GM23248 (cell line): ENCODE data around the gene KCNN3. TPM values are rescaled to one million over a fixed set of nuclear protein-coding genes. Genes with fewer than 3 reads are reported as not detected.

ENCODE experiments used
- DNase-seq: peaks from one replicate; pipeline ENCODE4 v3.0.0-alpha.2; 2015
- H2AFZ ChIP-seq: fragments of 200-600 bp; sonication (generic); 2 replicates; pipeline ENCODE4 v1.6.1; 2016; ENCODE audit warnings: antibody characterized with exemption
- H3F3A ChIP-seq: fragments of 200-600 bp; sonication (generic); 2 replicates; pipeline ENCODE4 v1.6.1; 2016; ENCODE audit warnings: mild to moderate bottlenecking, antibody characterized with exemption, mixed run types; ENCODE audit not compliant: insufficient read depth
- H3K27ac ChIP-seq: fragments of 200-600 bp; sonication (generic); 2 replicates; pipeline ENCODE4 v1.5.1; 2016; ENCODE audit warnings: mild to moderate bottlenecking
- H3K27me3 ChIP-seq: fragments of 200-600 bp; sonication (generic); replicated peaks from 2 replicates; pipeline ENCODE4 v1.6.1; 2016; ENCODE audit warnings: mild to moderate bottlenecking; ENCODE audit not compliant: insufficient read depth
- H3K36me3 ChIP-seq: fragments of 200-600 bp; sonication (generic); 2 replicates; pipeline ENCODE4 v1.6.1; 2016; ENCODE audit warnings: low read depth, mild to moderate bottlenecking
- H3K4me1 ChIP-seq: fragments of 200-600 bp; sonication (generic); 2 replicates; pipeline ENCODE4 v1.6.1; 2016; ENCODE audit warnings: mild to moderate bottlenecking; ENCODE audit not compliant: insufficient read depth
- H3K4me2 ChIP-seq: fragments of 200-600 bp; sonication (generic); one replicate; pipeline ENCODE4 v1.6.1; 2016; ENCODE audit warnings: mild to moderate bottlenecking; ENCODE audit not compliant: unreplicated experiment
- H3K4me3 ChIP-seq: fragments of 200-600 bp; sonication (generic); 2 replicates; pipeline ENCODE4 v1.5.1; 2016; ENCODE audit warnings: mild to moderate bottlenecking
- H3K79me2 ChIP-seq: fragments of 200-600 bp; sonication (generic); 2 replicates; pipeline ENCODE4 v1.6.1; 2016; ENCODE audit warnings: mild to moderate bottlenecking; ENCODE audit not compliant: insufficient read depth
- H3K9ac ChIP-seq: fragments of 200-600 bp; sonication (generic); 2 replicates; pipeline ENCODE4 v1.6.1; 2016; ENCODE audit warnings: mild to moderate bottlenecking
- H3K9me2 ChIP-seq: fragments of 200-600 bp; sonication (generic); 2 replicates; pipeline ENCODE4 v1.6.1; 2016; ENCODE audit warnings: mixed run types, mild to moderate bottlenecking, moderate library complexity; ENCODE audit not compliant: insufficient read depth
- H3K9me3 ChIP-seq: fragments of 200-600 bp; sonication (generic); one replicate; pipeline ENCODE4 v1.6.1; 2017; ENCODE audit warnings: low read depth
- H4K20me1 ChIP-seq: fragments of 200-600 bp; sonication (generic); 2 replicates; pipeline ENCODE4 v1.6.0; 2016; ENCODE audit not compliant: insufficient read depth
- EZH2 ChIP-seq: fragments of 200-600 bp; sonication (generic); IDR thresholded peaks from 2 replicates; pipeline ENCODE4 v1.6.1; 2018; ENCODE audit warnings: antibody characterized with exemption, mild to moderate bottlenecking; ENCODE audit not compliant: insufficient read depth, poor library complexity, severe bottlenecking
- EZH2phosphoT487 ChIP-seq: fragments of 200-600 bp; sonication (generic); IDR thresholded peaks from 2 replicates; pipeline ENCODE4 v1.6.1; 2018; ENCODE audit warnings: antibody characterized with exemption, moderate library complexity, mild to moderate bottlenecking, low read depth; ENCODE audit not compliant: insufficient read depth
- WGBS, 2 experiments: methylation state at CpG; one replicate each; pipeline ENCODE4 v1.1.6; 2015 to 2017; ENCODE audit warnings: low lambda C conversion rate in 2 of 2, low coverage in 1 of 2; ENCODE audit errors: missing lambda C conversion rate in 2 of 2; 5-methylcytosine and 5-hydroxymethylcytosine counted together
- in situ Hi-C: fragments of 300-500 bp; cut with MboI; formaldehyde crosslinking; loops from 2 replicates; pipeline ENCODE4 v1.15.0; 2020
- polyA plus RNA-seq: library from polyadenylated mRNA; unstranded; fragments of >200 nt; fragmentation: Nextera tagmentation; extraction: Ambion mirVana; gene quantifications from 2 replicates; pipeline ENCODE4 v1.2.1, GENCODE V29; 2016
- total RNA-seq: library from RNA; depleted of rRNA; stranded (reverse); fragments of >200 nt; shearing (Covaris generic); gene quantifications from 2 replicates; pipeline ENCODE4 v1.2.3, GENCODE V29; 2014

The KCNN3 gene
- total and polyA plus RNA-seq, 2 experiments from 2014 or later: not detected

- H3K79me2 ChIP-seq: no peaks in the 10 kb centered on the region
- TF ChIP-seq EZH2phosphoT487 (no peak), EZH2 (no peak)
- no peaks in the 10 kb centered on the region; the same call in 1 of the 2 replicates for H3K27me3 ChIP-seq
- no peak overlapping the region for H2AFZ ChIP-seq
- no peak overlapping the region for H3K27ac ChIP-seq
- no peaks in the 10 kb centered on the region for H3K4me1 ChIP-seq
- 64 to 71% methylated on average over 15 of the region's 15 CpGs for WGBS, 2 experiments
- H3F3A ChIP-seq: no peaks in the 10 kb centered on the region
- no peak overlapping the region for H3K4me2 ChIP-seq
- no peaks in the 10 kb centered on the region for H3K9me2 ChIP-seq
- H3K9ac ChIP-seq: no peak overlapping the region
- no peaks in the 10 kb centered on the region for H4K20me1 ChIP-seq
- DNase-seq: no peak
- H3K4me3 ChIP-seq: no peak overlapping the region
- H3K36me3 ChIP-seq: no peaks in the 10 kb centered on the region
- H3K9me3 ChIP-seq: no peaks in the 10 kb centered on the region
- in situ Hi-C loops: loop anchor here (10.0 to 25.0 kb wide), 3 partner anchors 222 to 399 kb away; partner anchors contain the start of gene CHRNB2
Observed at GRCh38 chr1:154883919-154884868, 14.1 kb upstream of the KCNN3 start.

GRCh38 chr1:154881820-154882535 is 11.9 kb upstream of the KCNN3 start:
- no peaks in the 10 kb centered on the region for H3K79me2 ChIP-seq
- WGBS, 2 experiments: 44% methylated on average over 10 of the region's 10 CpGs
- no peak overlapping the region for H3K9ac ChIP-seq
- no peaks in the 10 kb centered on the region for H3K9me2 ChIP-seq
- TF ChIP-seq EZH2 (no peak), EZH2phosphoT487 (no peak)
- H3K27ac ChIP-seq: no peak overlapping the region
- in situ Hi-C loops: loop anchor here (10.0 to 25.0 kb wide), 3 partner anchors 220 to 397 kb away; partner anchors contain the start of gene CHRNB2
- peak; percentile 35 for DNase-seq
- no peaks in the 10 kb centered on the region for H3F3A ChIP-seq
- H2AFZ ChIP-seq: no peak overlapping the region; the same call in 1 of the 2 replicates
- H3K4me1 ChIP-seq: no peaks in the 10 kb centered on the region
- H3K27me3 ChIP-seq: no peaks in the 10 kb centered on the region; the same call in 1 of the 2 replicates
- no peaks in the 10 kb centered on the region for H3K36me3 ChIP-seq
- H3K4me3 ChIP-seq: no peak overlapping the region
- peak overlapping the region; percentile 8 for H3K4me2 ChIP-seq
- no peaks in the 10 kb centered on the region for H4K20me1 ChIP-seq
- H3K9me3 ChIP-seq: no peaks in the 10 kb centered on the region

GRCh38 chr1:154880671-154881070 is 10.6 kb upstream of the KCNN3 start:
- H3K9me2 ChIP-seq: no peaks in the 10 kb centered on the region
- no peak overlapping the region for H3K4me3 ChIP-seq
- H3K9me3 ChIP-seq: no peaks in the 10 kb centered on the region
- H3K27ac ChIP-seq: no peak overlapping the region
- H3F3A ChIP-seq: no peaks in the 10 kb centered on the region
- no peak overlapping the region for H3K4me2 ChIP-seq
- in situ Hi-C loops: loop anchor here (10.0 to 25.0 kb wide), 3 partner anchors 218 to 396 kb away; partner anchors contain the start of gene CHRNB2
- no peak overlapping the region for H3K9ac ChIP-seq
- TF ChIP-seq EZH2 (no peak), EZH2phosphoT487 (no peak)
- H2AFZ ChIP-seq: no peak overlapping the region
- DNase-seq: no peak
- H3K36me3 ChIP-seq: no peaks in the 10 kb centered on the region
- no peaks in the 10 kb centered on the region for H3K79me2 ChIP-seq
- H3K27me3 ChIP-seq: peaks cover 4% of the 10 kb centered on the region
- WGBS, 2 experiments: 44 to 49% methylated on average over 5 of the region's 5 CpGs
- no peaks in the 10 kb centered on the region for H3K4me1 ChIP-seq
- H4K20me1 ChIP-seq: no peaks in the 10 kb centered on the region

GRCh38 chr1:154879038-154879421 is 8.9 kb upstream of the KCNN3 start:
- no peak overlapping the region for H3K9ac ChIP-seq
- H3K36me3 ChIP-seq: no peaks in the 10 kb centered on the region
- no peak overlapping the region for H2AFZ ChIP-seq
- no peak overlapping the region for H3K4me3 ChIP-seq
- no peaks in the 10 kb centered on the region for H3K79me2 ChIP-seq
- H3K9me2 ChIP-seq: no peaks in the 10 kb centered on the region
- WGBS, 2 experiments: 62 to 63% methylated on average over 16 of the region's 16 CpGs
- no peaks in the 10 kb centered on the region for H3K4me1 ChIP-seq
- DNase-seq: no peak
- in situ Hi-C loops: loop anchor here (25.0 kb wide), 1 partner anchor 217 kb away; no protein-coding TSS in a partner anchor
- peaks cover 11% of the 10 kb centered on the region for H3K27me3 ChIP-seq
- H3F3A ChIP-seq: no peaks in the 10 kb centered on the region
- no peaks in the 10 kb centered on the region for H3K9me3 ChIP-seq
- H3K4me2 ChIP-seq: no peak overlapping the region
- H3K27ac ChIP-seq: no peak overlapping the region
- TF ChIP-seq EZH2: no peak
- TF ChIP-seq EZH2phosphoT487: no peak
- no peaks in the 10 kb centered on the region for H4K20me1 ChIP-seq
